Measurements from ENCODE around the gene RAB3GAP2.
"Not testable (repeated sequence)": the region's sequence is repeated elsewhere in the genome, so short reads cannot be mapped to it uniquely, and the experiment has no call there.

RAB3GAP2 gene

GRCh38 chr1:220182111-220182510 is 90.1 kb downstream of the RAB3GAP2 start:
- no peak for TF ChIP-seq CTCF (IDR thresholded peaks at IDR 0.05; ENCODE audit: borderline replicate concordance, insufficient read depth, low read depth, low read length)

GRCh38 chr1:220176540-220176939 is 95.7 kb downstream of the RAB3GAP2 start:
- no peak overlapping the region for H3K4me3 ChIP-seq (ENCODE audit: low read depth, low read length)
- TF ChIP-seq CTCF (IDR thresholded peaks at IDR 0.05; ENCODE audit: borderline replicate concordance, insufficient read depth, low read depth, low read length): no peak

More at GRCh38 chr1:220182111-220182510, 90.1 kb downstream of the RAB3GAP2 start:
- H3K4me3 ChIP-seq (ENCODE audit: low read depth, low read length): no peak overlapping the region

GRCh38 chr1:220170836-220171526 is 101.3 kb downstream of the RAB3GAP2 start:
- no peak for TF ChIP-seq CTCF (IDR thresholded peaks at IDR 0.05; ENCODE audit: borderline replicate concordance, insufficient read depth, low read depth, low read length)
- H3K4me3 ChIP-seq (ENCODE audit: low read depth, low read length): no peak overlapping the region

- not testable (repeated sequence) for H3K4me3 ChIP-seq (ENCODE audit: low read depth, low read length)
Observed at GRCh38 chr1:220169887-220170286, 102.4 kb downstream of the RAB3GAP2 start.

GRCh38 chr1:220166853-220167252 is 105.4 kb downstream of the RAB3GAP2 start:
- TF ChIP-seq CTCF (IDR thresholded peaks at IDR 0.05; ENCODE audit: borderline replicate concordance, insufficient read depth, low read depth, low read length): no peak
- H3K4me3 ChIP-seq (ENCODE audit: low read depth, low read length): no peak overlapping the region

- no peak overlapping the region for H3K4me3 ChIP-seq (ENCODE audit: low read depth, low read length)
- no peak for TF ChIP-seq CTCF (IDR thresholded peaks at IDR 0.05; ENCODE audit: borderline replicate concordance, insufficient read depth, low read depth, low read length)
Observed at GRCh38 chr1:220164517-220164916, 107.7 kb downstream of the RAB3GAP2 start.

GRCh38 chr1:220164116-220164515 is 108.1 kb downstream of the RAB3GAP2 start:
- no peak for TF ChIP-seq CTCF (IDR thresholded peaks at IDR 0.05; ENCODE audit: borderline replicate concordance, insufficient read depth, low read depth, low read length)
- no peak overlapping the region for H3K4me3 ChIP-seq (ENCODE audit: low read depth, low read length)
